ENCODE measurements around the gene GALP. TPM values are rescaled to one million over a fixed set of nuclear protein-coding genes. Genes with fewer than 3 reads are reported as not detected.
"Not testable (repeated sequence)": the region's sequence is repeated elsewhere in the genome, so short reads cannot be mapped to it uniquely, and the experiment has no call there.

GALP gene
- total RNA-seq, 2 experiments from 2014 or later = not detected

DNA sequence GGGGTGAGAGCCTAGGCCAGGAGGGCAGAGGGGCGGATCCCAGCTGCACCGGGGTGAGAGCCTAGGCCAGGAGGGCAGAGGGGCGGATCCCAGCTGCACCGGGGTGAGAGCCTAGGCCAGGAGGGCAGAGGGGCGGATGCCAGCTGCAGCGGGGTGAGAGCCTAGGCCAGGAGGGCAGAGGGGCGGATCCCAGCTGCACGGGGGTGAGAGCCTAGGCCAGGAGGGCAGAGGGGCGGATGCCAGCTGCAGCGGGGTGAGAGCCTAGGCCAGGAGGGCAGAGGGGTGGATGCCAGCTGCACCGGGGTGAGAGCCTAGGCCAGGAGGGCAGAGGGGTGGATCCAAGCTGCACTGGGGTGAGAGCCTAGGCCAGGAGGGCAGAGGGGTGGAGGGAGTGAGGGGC is 502 bp downstream of the GALP start:
- H3K4me3 Mint-ChIP-seq; ATAC-seq (ENCODE audit: low read depth); H3K4me1 Mint-ChIP-seq; H3K27me3 Mint-ChIP-seq; POLR2A ChIA-PET; DNase-seq; H3K9me3 Mint-ChIP-seq; H3K36me3 Mint-ChIP-seq; H3K27ac Mint-ChIP-seq: not testable (repeated sequence)

DNA sequence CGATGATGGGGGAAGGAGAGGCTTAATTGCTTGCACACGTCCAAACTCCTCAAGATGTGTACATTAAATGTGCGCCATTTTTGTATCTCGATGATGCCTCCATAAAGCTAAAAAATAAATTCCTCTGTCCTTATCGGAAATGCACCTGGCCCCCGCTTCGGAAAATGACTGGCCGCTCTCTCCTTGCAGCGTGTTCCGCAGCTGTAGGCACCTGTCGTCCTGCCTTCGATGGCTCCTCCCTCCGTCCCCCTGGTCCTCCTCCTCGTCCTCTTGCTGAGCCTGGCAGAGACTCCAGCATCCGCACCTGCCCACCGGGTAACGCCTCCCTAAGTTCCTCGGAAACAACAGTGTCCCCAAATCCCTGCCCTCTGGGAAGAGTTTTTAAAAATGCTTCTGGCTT is 1.1 kb downstream of the GALP start:
- no peaks in the 10 kb centered on the region for H3K36me3 Mint-ChIP-seq
- ATAC-seq (ENCODE audit: low read depth) = no peak
- no peak for DNase-seq
- no peak overlapping the region for H3K4me3 Mint-ChIP-seq
- H3K27ac Mint-ChIP-seq = no peak overlapping the region
- H3K27me3 Mint-ChIP-seq = peaks cover 1% of the 10 kb centered on the region
- H3K9me3 Mint-ChIP-seq = no peaks in the 10 kb centered on the region
- POLR2A ChIA-PET = no interaction called here
- peaks cover 1% of the 10 kb centered on the region for H3K4me1 Mint-ChIP-seq

DNA sequence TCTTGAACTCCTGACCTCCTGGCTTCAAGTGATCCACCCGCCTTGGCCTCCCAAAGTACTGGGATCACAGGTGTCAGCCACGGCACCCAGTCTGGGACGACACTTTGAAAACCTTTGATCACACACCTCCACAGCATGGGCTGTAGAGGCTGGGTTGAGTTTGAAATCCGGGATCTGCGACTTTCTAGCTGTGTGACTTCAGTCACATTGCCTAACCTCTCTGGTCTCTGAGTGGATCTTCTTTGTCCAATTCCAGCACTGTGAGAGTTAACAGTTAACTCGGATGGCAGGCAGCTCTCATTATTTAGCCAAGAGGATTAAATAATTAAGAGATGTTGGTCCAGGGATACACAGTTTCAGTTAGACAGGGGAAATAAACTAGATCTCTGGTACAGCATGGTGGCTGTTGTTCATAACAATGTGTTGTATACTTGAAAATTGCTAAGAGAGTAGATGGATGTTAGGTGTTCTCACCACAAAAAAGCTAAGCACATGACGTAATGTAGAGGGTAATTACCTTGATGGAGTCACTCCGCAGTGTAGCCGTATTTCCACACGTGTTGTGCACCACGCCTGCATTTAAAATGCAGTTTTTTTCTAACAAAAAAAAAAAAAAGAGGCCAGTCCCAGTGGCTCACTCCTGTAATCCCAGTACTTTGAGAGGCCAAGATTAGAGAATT is 1.9 kb downstream of the GALP start:
- no peaks in the 10 kb centered on the region for H3K9me3 Mint-ChIP-seq
- no peak overlapping the region for H3K4me3 Mint-ChIP-seq
- no peaks in the 10 kb centered on the region for H3K36me3 Mint-ChIP-seq
- H3K4me1 Mint-ChIP-seq = no peaks in the 10 kb centered on the region
- H3K27me3 Mint-ChIP-seq = no peaks in the 10 kb centered on the region
- no peak for ATAC-seq (ENCODE audit: low read depth)
- H3K27ac Mint-ChIP-seq = no peak overlapping the region
- POLR2A ChIA-PET = no interaction called here
- DNase-seq = no peak

DNA sequence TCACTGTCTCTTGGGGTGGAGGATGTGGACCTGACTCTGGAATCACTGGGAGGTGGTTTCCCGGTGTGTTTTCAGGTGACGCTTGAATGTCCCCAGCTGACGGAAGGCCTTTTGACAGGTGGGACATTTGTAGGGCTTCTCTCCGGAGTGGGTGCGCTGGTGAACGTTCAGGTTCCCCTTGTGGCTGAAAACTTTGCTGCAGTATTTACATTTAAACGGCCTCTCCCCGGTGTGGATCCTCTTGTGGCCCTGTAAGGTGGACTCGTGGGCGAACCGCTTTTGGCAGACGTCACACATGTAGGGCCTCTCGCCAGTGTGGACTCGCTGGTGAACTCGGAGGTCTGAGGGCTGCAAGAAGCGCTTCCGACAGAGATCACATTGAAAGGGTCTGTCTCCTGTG is 14.0 kb downstream of the GALP start:
- no peak for DNase-seq
- Mint-ChIP-seq H3K4me1 (peaks cover 6% of the 10 kb centered on the region), H3K36me3 (no peaks in the 10 kb centered on the region), H3K27ac (no peak overlapping the region), H3K27me3 (peaks cover 4% of the 10 kb centered on the region), H3K9me3 (no peaks in the 10 kb centered on the region), H3K4me3 (no peak overlapping the region)
- no peak for ATAC-seq (ENCODE audit: low read depth)
- POLR2A ChIA-PET = no interaction called here

DNA sequence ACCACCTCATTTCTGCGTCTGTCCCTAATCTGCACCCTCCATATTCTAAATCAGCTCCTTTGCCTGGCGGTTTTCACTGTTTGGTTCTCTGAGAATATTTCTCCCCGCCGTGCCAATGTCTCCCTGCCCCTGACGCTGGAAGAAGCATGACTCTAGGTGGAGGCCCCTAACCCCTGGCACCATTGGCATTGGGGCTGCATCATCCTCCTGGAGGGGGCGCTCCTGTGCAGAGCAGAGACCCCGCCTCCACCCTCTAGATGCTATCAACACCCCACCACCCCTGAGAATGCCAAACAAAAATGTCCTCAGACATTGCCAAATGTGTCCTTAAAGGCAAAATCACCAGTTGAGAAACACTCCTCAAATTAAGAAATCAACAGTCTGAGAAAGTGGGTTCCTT is 15.3 kb downstream of the GALP start:
- H3K27me3 Mint-ChIP-seq = no peaks in the 10 kb centered on the region
- DNase-seq = no peak
- POLR2A ChIA-PET = no interaction called here

DNA sequence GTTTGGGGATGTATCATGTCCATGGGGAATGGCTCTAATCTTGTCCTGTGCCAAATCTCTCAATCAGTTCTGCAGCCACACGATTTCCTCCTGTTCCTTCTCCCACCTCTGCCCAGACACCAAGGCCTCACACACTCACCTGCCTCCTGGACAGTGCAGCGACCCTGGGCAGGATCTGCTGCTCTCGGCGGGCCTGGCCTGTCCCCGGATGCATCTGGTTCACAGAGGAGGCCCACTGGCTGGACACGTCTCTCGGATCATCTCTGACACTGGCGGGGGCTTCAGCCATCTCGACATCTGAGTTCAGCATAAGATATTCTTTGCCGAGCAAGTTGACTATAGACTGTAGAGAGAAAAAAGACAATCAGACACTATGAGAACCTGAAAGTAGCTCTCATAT is 15.9 kb downstream of the GALP start:
- DNase-seq (no peak), ATAC-seq (ENCODE audit: low read depth) (no peak)
- H3K27ac Mint-ChIP-seq = no peak overlapping the region
- H3K4me3 Mint-ChIP-seq = no peak overlapping the region
- no peaks in the 10 kb centered on the region for H3K36me3 Mint-ChIP-seq
- no peaks in the 10 kb centered on the region for H3K4me1 Mint-ChIP-seq
- no peaks in the 10 kb centered on the region for H3K9me3 Mint-ChIP-seq
- H3K27me3 Mint-ChIP-seq = no peaks in the 10 kb centered on the region
- POLR2A ChIA-PET = no interaction called here

More for the DNA sequence above, 15.3 kb downstream of the GALP start:
- Mint-ChIP-seq H3K27ac (no peak overlapping the region), H3K4me1 (peaks cover under 1% of the 10 kb centered on the region), H3K36me3 (no peaks in the 10 kb centered on the region), H3K4me3 (no peak overlapping the region), H3K9me3 (no peaks in the 10 kb centered on the region)
- ATAC-seq (ENCODE audit: low read depth) = no peak

DNA sequence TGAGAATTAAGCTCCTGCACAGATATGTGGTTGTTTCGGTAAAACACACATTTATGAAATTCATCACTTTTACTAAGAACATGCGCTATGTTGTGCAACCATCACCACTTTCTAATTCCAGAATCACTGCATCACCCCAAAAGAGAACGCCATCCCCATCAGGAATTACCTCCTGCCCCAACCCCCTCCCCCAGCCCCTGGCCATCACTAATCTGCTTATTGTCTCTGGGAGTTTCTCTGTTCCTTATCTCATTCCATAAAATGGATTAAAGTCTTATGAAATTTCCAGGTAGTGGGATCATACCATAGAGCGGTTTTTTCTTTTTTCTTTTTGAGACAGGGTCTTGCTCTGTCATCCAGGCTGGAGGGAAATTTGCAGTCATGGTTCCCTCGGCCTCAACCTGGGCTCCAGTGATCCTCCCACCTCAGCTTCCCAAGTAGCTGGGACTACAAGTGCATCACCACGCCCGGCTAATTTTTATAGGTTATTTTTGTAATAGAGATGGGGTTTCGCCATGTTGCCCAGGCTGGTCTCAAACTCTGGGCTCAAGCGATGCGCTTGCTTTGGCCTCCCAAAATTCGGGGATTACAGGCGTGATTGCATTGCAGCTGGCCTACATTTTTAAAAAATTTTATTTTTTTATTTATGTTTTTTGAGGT is 18.3 kb downstream of the GALP start:
- DNase-seq (no peak), ATAC-seq (ENCODE audit: low read depth) (no peak)
- POLR2A ChIA-PET = no interaction called here
- Mint-ChIP-seq H3K27ac (no peak overlapping the region), H3K9me3 (no peaks in the 10 kb centered on the region), H3K4me3 (no peak overlapping the region), H3K36me3 (no peaks in the 10 kb centered on the region), H3K4me1 (no peaks in the 10 kb centered on the region), H3K27me3 (no peaks in the 10 kb centered on the region)

DNA sequence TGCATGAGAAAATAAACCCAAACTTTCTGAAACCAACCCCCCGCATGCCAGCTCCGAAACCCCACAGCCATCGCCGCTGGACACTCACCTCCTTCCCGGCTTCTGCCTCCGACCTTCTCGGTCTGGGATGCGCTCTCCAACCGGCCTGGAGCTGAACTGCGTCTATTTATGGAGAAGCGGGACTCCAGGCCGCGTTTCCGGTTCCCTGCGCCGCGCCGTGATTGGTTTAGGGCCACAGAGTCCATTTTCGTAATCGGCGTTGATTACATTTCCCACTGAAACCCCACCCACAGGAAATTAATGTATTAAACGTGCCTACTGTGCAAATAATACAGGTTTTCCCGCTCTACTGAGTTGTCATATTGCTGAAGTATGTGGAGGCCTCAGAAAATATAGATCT is 21.8 kb downstream of the GALP start, which contains the start of gene ZSCAN5B:
ZSCAN5B (minus strand) TSS at position 138 of the 400 bp plus-strand sequence. CDS start 4,731 bp downstream, outside the sequence.
- DNase-seq; H3K9me3 Mint-ChIP-seq; ATAC-seq (ENCODE audit: low read depth); H3K27me3 Mint-ChIP-seq; H3K4me1 Mint-ChIP-seq; H3K36me3 Mint-ChIP-seq; POLR2A ChIA-PET; H3K4me3 Mint-ChIP-seq; H3K27ac Mint-ChIP-seq: not testable (repeated sequence)

DNA sequence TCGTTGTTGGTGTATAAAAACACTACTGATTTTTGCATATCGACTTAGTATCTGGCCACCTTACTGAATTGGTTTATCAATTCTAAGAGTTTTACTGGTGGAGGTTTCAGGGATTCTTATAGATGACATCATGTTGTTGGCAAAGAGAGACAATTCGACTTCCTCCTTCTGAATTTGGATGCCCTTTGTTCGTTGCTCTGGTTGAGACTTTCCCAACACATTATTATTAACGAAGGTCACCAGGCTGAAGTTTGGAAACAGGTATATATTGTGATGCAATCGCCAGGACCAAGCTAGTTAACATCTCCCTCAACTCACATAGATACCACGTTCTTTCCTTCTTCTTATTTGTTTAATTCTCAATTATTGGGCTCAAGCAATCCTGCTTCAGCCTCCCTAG is 23.9 kb downstream of the GALP start:
- no peaks in the 10 kb centered on the region for H3K9me3 Mint-ChIP-seq
- H3K36me3 Mint-ChIP-seq = no peaks in the 10 kb centered on the region
- peaks cover 7% of the 10 kb centered on the region for H3K27me3 Mint-ChIP-seq
- H3K27ac Mint-ChIP-seq = no peak overlapping the region
- no peak for DNase-seq
- no peak for ATAC-seq (ENCODE audit: low read depth)
- no peak overlapping the region for H3K4me3 Mint-ChIP-seq
- no peaks in the 10 kb centered on the region for H3K4me1 Mint-ChIP-seq
- POLR2A ChIA-PET = no interaction called here

DNA sequence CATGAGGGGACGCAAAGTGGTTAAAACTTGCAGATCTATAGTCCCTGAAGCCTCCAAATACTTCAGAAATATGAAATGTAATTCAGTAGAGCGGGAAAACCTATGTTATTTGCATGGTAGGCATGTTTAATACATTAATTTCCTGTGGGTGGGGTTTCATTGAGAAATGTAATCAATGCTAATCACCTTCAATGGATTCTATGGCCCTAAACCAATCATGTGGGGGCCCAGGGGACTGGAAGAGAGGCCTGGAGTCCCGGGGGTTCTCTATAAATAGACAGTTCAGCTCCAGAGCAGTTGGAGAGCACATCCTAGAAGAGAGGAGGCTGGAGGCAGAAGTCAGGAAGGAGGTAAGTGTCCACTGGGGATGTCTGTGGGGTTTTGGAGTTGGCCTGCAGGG is 26.2 kb downstream of the GALP start, which contains the start of gene ZSCAN5C:
ZSCAN5C (plus strand) TSS at position 301 of the 400 bp plus-strand sequence. CDS start 3,641 bp downstream, outside the sequence.
- ATAC-seq (ENCODE audit: low read depth) = no peak
- peaks cover 10% of the 10 kb centered on the region for H3K27me3 Mint-ChIP-seq

DNA sequence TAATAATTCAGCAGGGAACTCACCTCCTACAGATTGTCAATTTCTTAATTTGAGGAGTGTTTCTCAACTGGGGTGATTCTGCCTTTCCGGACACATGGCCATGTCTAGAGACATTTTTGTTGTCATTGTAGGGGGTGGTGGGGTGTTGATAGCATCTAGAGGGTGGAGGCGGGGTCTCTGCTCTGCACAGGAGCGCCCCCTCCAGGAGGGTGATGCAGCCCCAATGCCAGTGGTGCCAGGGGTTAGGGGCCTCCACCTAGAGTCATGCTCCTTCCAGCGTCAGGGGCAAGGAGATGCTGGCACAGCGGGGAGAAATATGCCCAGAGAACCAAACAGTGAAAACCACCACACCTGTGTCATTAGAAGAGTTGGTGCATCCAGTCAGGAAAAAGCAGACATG is 31.8 kb downstream of the GALP start:
- POLR2A ChIA-PET; ATAC-seq (ENCODE audit: low read depth); DNase-seq; H3K4me1 Mint-ChIP-seq; H3K9me3 Mint-ChIP-seq; H3K27ac Mint-ChIP-seq; H3K36me3 Mint-ChIP-seq; H3K4me3 Mint-ChIP-seq; H3K27me3 Mint-ChIP-seq: not testable (repeated sequence)

More for the DNA sequence above, 26.2 kb downstream of the GALP start, which contains the start of gene ZSCAN5C:
- no peaks in the 10 kb centered on the region for H3K4me1 Mint-ChIP-seq
- H3K36me3 Mint-ChIP-seq = no peaks in the 10 kb centered on the region
- POLR2A ChIA-PET = no interaction called here
- H3K9me3 Mint-ChIP-seq = no peaks in the 10 kb centered on the region
- no peak within 1 kb of the TSS for H3K4me3 Mint-ChIP-seq
- no peak for DNase-seq
- no peak within 1 kb of the TSS for H3K27ac Mint-ChIP-seq

DNA sequence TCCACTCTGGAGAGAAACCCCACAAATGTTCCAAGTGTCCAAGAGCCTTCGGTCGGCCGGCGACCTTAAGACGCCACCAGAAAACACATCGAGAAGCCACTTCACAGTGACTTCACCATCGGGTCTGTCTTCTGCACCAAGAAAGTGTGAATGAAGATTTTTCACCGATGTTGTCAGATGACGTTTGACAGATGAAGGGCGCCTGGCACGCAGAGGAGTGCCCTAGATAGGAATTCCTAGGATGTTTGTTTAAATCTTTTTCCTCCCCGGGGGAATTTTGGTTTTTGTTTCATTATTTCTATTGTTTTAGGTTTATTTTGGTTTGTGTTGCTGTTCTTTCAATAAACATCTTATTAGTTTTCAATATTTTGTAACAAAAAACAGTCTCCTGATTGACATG is 33.3 kb downstream of the GALP start:
- no peak overlapping the region for H3K27ac Mint-ChIP-seq
- H3K36me3 Mint-ChIP-seq = no peaks in the 10 kb centered on the region
- no peak for DNase-seq
- H3K27me3 Mint-ChIP-seq = peaks cover 6% of the 10 kb centered on the region
- POLR2A ChIA-PET = no interaction called here
- ATAC-seq (ENCODE audit: low read depth) = no peak
- H3K4me1 Mint-ChIP-seq = no peaks in the 10 kb centered on the region
- no peaks in the 10 kb centered on the region for H3K9me3 Mint-ChIP-seq
- H3K4me3 Mint-ChIP-seq = no peak overlapping the region

DNA sequence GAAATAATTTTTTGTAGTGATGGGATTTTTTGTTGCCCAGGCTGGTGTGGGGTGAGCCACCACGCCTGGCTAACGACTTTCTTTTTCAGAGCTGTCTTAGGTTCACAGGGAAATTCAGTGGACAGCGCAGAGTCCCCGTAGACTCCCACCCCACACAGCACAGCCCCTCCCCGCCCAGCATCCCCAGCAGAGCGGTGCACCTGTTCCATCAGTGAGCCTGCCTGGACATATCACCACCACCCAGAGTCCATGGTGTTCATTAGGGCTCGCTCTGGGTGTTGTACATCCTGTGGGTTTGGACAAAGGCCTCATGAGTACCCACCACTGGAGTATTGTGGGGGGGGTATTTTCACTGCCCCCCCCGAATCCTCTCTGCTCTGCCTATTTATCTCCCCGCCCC is 34.2 kb downstream of the GALP start:
- ATAC-seq (ENCODE audit: low read depth); POLR2A ChIA-PET; H3K4me1 Mint-ChIP-seq; H3K27me3 Mint-ChIP-seq; H3K27ac Mint-ChIP-seq; H3K36me3 Mint-ChIP-seq; H3K9me3 Mint-ChIP-seq; H3K4me3 Mint-ChIP-seq; DNase-seq: not testable (repeated sequence)

DNA sequence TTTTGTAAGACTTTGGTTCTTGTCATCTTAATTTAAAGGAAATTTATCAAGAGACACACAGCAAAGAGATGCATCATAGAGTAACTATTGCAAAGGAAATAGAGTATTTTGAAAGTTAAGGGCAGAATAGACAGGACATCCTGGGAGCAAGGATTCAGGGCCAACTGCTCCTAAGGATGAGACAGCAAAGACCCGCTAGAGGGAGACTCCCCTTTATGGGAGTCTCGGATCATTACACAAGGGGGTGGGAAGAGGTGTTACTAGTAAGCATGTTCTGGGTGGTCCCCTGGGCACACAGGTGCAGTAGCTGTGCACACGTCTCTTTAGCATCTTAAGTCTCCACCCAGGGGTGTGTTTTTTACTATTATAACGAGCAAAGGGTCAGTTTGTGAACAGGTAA is 35.9 kb downstream of the GALP start:
- Mint-ChIP-seq H3K27me3 (peaks cover 13% of the 10 kb centered on the region), H3K4me1 (peaks cover under 1% of the 10 kb centered on the region), H3K36me3 (no peaks in the 10 kb centered on the region), H3K9me3 (no peaks in the 10 kb centered on the region), H3K27ac (no peak overlapping the region), H3K4me3 (no peak overlapping the region)
- POLR2A ChIA-PET = no interaction called here
- DNase-seq (no peak), ATAC-seq (ENCODE audit: low read depth) (no peak)
